ENCODE measurements around the gene SHISA7. TPM values are rescaled to one million over a fixed set of nuclear protein-coding genes. Genes with fewer than 3 reads are reported as not detected.

Gene SHISA7
- polyA plus RNA-seq, 1 of the 3 experiments (the other 2 are of a cell fraction), result 0.02 TPM

DNA sequence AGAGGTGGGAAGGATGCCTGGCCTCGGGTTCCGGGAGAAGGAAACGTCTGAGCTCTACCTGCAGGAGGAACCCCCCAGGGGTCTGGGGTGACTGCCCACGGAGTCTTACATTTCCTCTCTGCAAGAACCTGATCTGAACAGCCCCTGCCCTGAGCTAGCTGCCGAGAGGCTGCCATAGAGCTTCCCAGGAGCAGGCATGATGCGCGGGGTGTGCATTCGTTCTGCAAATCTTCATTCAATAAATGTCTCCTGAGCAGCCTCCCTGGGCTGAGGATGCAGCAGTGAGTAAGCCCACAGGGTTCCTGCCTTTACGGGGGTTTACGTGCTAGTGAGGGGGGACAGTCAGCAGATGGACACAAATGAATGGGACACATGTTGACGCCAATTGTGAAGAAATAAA lies 1.5 kb upstream of the SHISA7 start:
- Histone ChIP-seq H3K9me2 (no peaks in the 10 kb centered on the region), H2AFZ (ENCODE audit: low read depth) (no peak overlapping the region), H3K27me3 (ENCODE audit: insufficient read depth) (peaks cover 55% of the 10 kb centered on the region), H3K4me1 (ENCODE audit: control insufficient read depth in 1 of 2, insufficient read depth in 2 of 2, low read depth in 1 of 2, low read length in 1 of 2) (peaks cover 0 to 9% of the 10 kb centered on the region in 2 experiments; a peak in 1 of 4 replicates), H4K20me1 (ENCODE audit: insufficient read depth) (peaks cover 5% of the 10 kb centered on the region; the same call in 1 of the 2 replicates), H3K9me3 (no peaks in the 10 kb centered on the region), H3K4me3 (ENCODE audit: low read depth in 2 of 2, low read length in 1 of 2) (no peak overlapping the region), H3K36me3 (replicated peaks in 1 of 2; ENCODE audit: control insufficient read depth in 1 of 2, insufficient read depth in 2 of 2, low read length in 1 of 2) (no peaks in the 10 kb centered on the region), H3K4me2 (no peak overlapping the region), H3K79me2 (ENCODE audit: insufficient read depth) (no peaks in the 10 kb centered on the region), H3F3A (replicated peaks; ENCODE audit: insufficient read depth) (peaks cover 8% of the 10 kb centered on the region), H3K9ac (no peak overlapping the region), H3K27ac (ENCODE audit: low read depth in 2 of 2, low read length in 1 of 2) (no peak overlapping the region)
- no peak for DNase-seq
- no peak for TF ChIP-seq SIN3A (IDR thresholded peaks at IDR 0.05; ENCODE audit: borderline replicate concordance, low read depth, low read length)
- TF ChIP-seq FOXJ3 (CRISPR knock-in tag; IDR thresholded peaks at IDR 0.05), result no peak
- no peak for TF ChIP-seq RCOR1 (IDR thresholded peaks at IDR 0.05; ENCODE audit: low read length)
- no peak for TF ChIP-seq TEAD4 (IDR thresholded peaks at IDR 0.05; ENCODE audit: borderline replicate concordance, insufficient read depth)
- TF ChIP-seq POLR2AphosphoS5 (IDR thresholded peaks at IDR 0.05; ENCODE audit: low read depth, low read length), result no peak
- TF ChIP-seq, protein P1, sequence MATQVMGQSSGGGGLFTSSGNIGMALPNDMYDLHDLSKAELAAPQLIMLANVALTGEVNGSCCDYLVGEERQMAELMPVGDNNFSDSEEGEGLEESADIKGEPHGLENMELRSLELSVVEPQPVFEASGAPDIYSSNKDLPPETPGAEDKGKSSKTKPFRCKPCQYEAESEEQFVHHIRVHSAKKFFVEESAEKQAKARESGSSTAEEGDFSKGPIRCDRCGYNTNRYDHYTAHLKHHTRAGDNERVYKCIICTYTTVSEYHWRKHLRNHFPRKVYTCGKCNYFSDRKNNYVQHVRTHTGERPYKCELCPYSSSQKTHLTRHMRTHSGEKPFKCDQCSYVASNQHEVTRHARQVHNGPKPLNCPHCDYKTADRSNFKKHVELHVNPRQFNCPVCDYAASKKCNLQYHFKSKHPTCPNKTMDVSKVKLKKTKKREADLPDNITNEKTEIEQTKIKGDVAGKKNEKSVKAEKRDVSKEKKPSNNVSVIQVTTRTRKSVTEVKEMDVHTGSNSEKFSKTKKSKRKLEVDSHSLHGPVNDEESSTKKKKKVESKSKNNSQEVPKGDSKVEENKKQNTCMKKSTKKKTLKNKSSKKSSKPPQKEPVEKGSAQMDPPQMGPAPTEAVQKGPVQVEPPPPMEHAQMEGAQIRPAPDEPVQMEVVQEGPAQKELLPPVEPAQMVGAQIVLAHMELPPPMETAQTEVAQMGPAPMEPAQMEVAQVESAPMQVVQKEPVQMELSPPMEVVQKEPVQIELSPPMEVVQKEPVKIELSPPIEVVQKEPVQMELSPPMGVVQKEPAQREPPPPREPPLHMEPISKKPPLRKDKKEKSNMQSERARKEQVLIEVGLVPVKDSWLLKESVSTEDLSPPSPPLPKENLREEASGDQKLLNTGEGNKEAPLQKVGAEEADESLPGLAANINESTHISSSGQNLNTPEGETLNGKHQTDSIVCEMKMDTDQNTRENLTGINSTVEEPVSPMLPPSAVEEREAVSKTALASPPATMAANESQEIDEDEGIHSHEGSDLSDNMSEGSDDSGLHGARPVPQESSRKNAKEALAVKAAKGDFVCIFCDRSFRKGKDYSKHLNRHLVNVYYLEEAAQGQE (IDR thresholded peaks at IDR 0.05; ENCODE audit: low read depth, low read length), result no peak
- no peak for TF ChIP-seq SMC3 (IDR thresholded peaks at IDR 0.05; ENCODE audit: low read depth, low read length)
- no peak for TF ChIP-seq RFX5 (IDR thresholded peaks at IDR 0.05; ENCODE audit: low read length)
- TF ChIP-seq MXI1 (IDR thresholded peaks at IDR 0.05; ENCODE audit: low read depth, low read length), result no peak
- no peak for TF ChIP-seq ELF1 (IDR thresholded peaks at IDR 0.05)
- TF ChIP-seq USF1 (IDR thresholded peaks at IDR 0.05; ENCODE audit: borderline replicate concordance, low read depth), result no peak
- TF ChIP-seq RAD21 (IDR thresholded peaks at IDR 0.05; ENCODE audit: low read length), result no peak
- no peak for TF ChIP-seq CHD2 (IDR thresholded peaks at IDR 0.05; ENCODE audit: low read length, partially characterized antibody)
- CTCF ChIA-PET, result interaction anchor here (0.7 kb wide), 1 partner anchor 15 kb away, joined by 3 read pairs; no protein-coding TSS in a partner anchor
- 32% methylated on average over 9 of the region's 11 CpGs for WGBS (ENCODE audit: low lambda C conversion rate)
- POLR2A ChIA-PET, result interaction anchor here (0.9 to 1.5 kb wide), 2 partner anchors 31 to 39 kb away, joined by 3 read pairs; partner anchors contain the start of gene ZNF628
